Liver (tissue), 9 donors: Measurements from ENCODE around the gene PLK4. TPM values are rescaled to one million over a fixed set of nuclear protein-coding genes. Genes with fewer than 3 reads are reported as not detected.

ENCODE experiments used
- DNase-seq: peaks from one replicate; pipeline ENCODE4 v3.0.0-alpha.2; 2017; ENCODE audit warnings: low spot score
- H3K27ac ChIP-seq, 2 donors: one replicate each; pipeline ENCODE4 v1.7.0; 2013; ENCODE audit warnings: inconsistent platforms in 2 of 2, low read length in 2 of 2, control low read depth in 1 of 2, low read depth in 1 of 2, mild to moderate bottlenecking in 1 of 2
- H3K27me3 ChIP-seq, 4 donors: one replicate each; pipeline versions ENCODE4 v1.6.1 to v1.7.0; 2013; ENCODE audit warnings: low read length in 3 of 4, inconsistent platforms in 1 of 4, mild to moderate bottlenecking in 1 of 4, moderate library complexity in 1 of 4; ENCODE audit not compliant: control insufficient read depth in 4 of 4, insufficient read depth in 4 of 4
- H3K36me3 ChIP-seq, 4 donors: one replicate each; pipeline versions ENCODE4 v1.6.1 to v1.7.0; 2013; ENCODE audit warnings: low read length in 3 of 4, mild to moderate bottlenecking in 3 of 4, low read depth in 1 of 4, moderate library complexity in 1 of 4; ENCODE audit not compliant: control insufficient read depth in 4 of 4, insufficient read depth in 3 of 4
- H3K4me1 ChIP-seq, 4 donors: one replicate each; pipeline versions ENCODE4 v1.6.1 to v1.7.0; 2013; ENCODE audit warnings: low read length in 3 of 4, mild to moderate bottlenecking in 3 of 4, moderate library complexity in 1 of 4; ENCODE audit not compliant: control insufficient read depth in 4 of 4, insufficient read depth in 4 of 4
- H3K4me3 ChIP-seq, 3 donors: one replicate each; pipeline versions ENCODE4 v1.6.1 to v1.7.0; 2013; ENCODE audit warnings: low read length in 3 of 3, control low read depth in 1 of 3, low read depth in 1 of 3, mild to moderate bottlenecking in 1 of 3
- H3K9ac ChIP-seq, 2 donors: one replicate each; pipeline ENCODE4 v1.7.0; 2013; ENCODE audit warnings: low read length in 2 of 2, mild to moderate bottlenecking in 2 of 2, moderate library complexity in 2 of 2, control low read depth in 1 of 2, low read depth in 1 of 2
- H3K9me3 ChIP-seq, 4 donors: one replicate each; pipeline versions ENCODE4 v1.6.1 to v1.7.0; 2013; ENCODE audit warnings: low read length in 3 of 4; ENCODE audit not compliant: control insufficient read depth in 4 of 4
- FOXA1 ChIP-seq: IDR thresholded peaks from 2 replicates; pipeline ENCODE4 v1.6.1; 2016; ENCODE audit warnings: antibody characterized with exemption
- FOXA2 ChIP-seq: IDR thresholded peaks from 2 replicates; pipeline ENCODE4 v1.6.1; 2016; ENCODE audit warnings: antibody characterized with exemption
- HNF4A ChIP-seq, 2 donors: conservative IDR thresholded peaks; 2 replicates each; pipeline ENCODE4 v1.6.1; 2016; ENCODE audit warnings: antibody characterized with exemption in 2 of 2, mild to moderate bottlenecking in 2 of 2
- HNF4G ChIP-seq: IDR thresholded peaks from 2 replicates; pipeline ENCODE4 v1.6.1; 2016; ENCODE audit warnings: antibody characterized with exemption
- JUND ChIP-seq, 2 donors: IDR thresholded peaks; 2 replicates each; pipeline ENCODE4 v1.6.1; 2016; ENCODE audit warnings: antibody characterized with exemption in 2 of 2
- RAD21 ChIP-seq, 2 donors: IDR thresholded peaks; 2 replicates each; pipeline ENCODE4 v1.6.1; 2016; ENCODE audit warnings: antibody characterized with exemption in 2 of 2, mild to moderate bottlenecking in 2 of 2
- RXRA ChIP-seq, 2 donors: IDR thresholded peaks; 2 replicates each; pipeline ENCODE4 v1.6.1; 2017 to 2018; ENCODE audit warnings: antibody characterized with exemption in 2 of 2, mild to moderate bottlenecking in 1 of 2
- SP1 ChIP-seq: IDR thresholded peaks from 2 replicates; pipeline ENCODE4 v1.6.1; 2018; ENCODE audit warnings: antibody characterized with exemption, mild to moderate bottlenecking
- TAF1 ChIP-seq: conservative IDR thresholded peaks from 2 replicates; pipeline ENCODE4 v1.6.1; 2016; ENCODE audit warnings: antibody characterized with exemption, mild to moderate bottlenecking
- YY1 ChIP-seq: IDR thresholded peaks from 2 replicates; pipeline ENCODE4 v1.6.1; 2016; ENCODE audit warnings: antibody characterized with exemption, mild to moderate bottlenecking
- WGBS: extraction: QIAGEN DNeasy Blood & Tissue Kit; methylation state at CpG from one replicate; pipeline ENCODE4 v1.1.7; 2013; 5-methylcytosine and 5-hydroxymethylcytosine counted together
- polyA plus RNA-seq, 2 donors: library from polyadenylated mRNA; stranded (reverse) in 1 of 2; unstranded in 1 of 2; fragments of 200-250 nt in 1 of 2; fragments of >200 nt in 1 of 2; fragmentation: Nextera tagmentation in 1 of 2; extraction: Ambion mirVana in 1 of 2; gene quantifications; one replicate each; pipeline versions ENCODE4 v1.2.1 to v1.2.3, GENCODE V29; 2013 to 2015
- total RNA-seq, 2 donors: library from RNA; depleted of rRNA; stranded (reverse); fragments of >200 nt; gene quantifications; one replicate each; pipeline ENCODE4 v1.2.3, GENCODE V29; 2014
- TF ChIP-seq, protein P1 (sequence below): fragments of 150-350 bp; IDR thresholded peaks from 2 replicates; pipeline ENCODE4 v1.5.1; 2017; ENCODE audit warnings: improper control_type of control experiment, low read depth, low read length; ENCODE audit not compliant: missing input control
- TF ChIP-seq, protein P2 (sequence below): IDR thresholded peaks from 2 replicates; pipeline ENCODE4 v1.6.1; 2016; ENCODE audit warnings: antibody characterized with exemption
- TF ChIP-seq, protein P3 (sequence below): IDR thresholded peaks from 2 replicates; pipeline ENCODE4 v1.6.1; 2016; ENCODE audit warnings: antibody characterized with exemption
- TF ChIP-seq, protein P4 (sequence below): IDR thresholded peaks from 2 replicates; pipeline ENCODE4 v1.6.1; 2016; ENCODE audit warnings: antibody characterized with exemption, mild to moderate bottlenecking
- donor health status: healthy.
- donor health status: healthy.
- donor health status: healthy.
- donor health status: healthy.
- donor health status: healthy.

PLK4 gene
- total and polyA plus RNA-seq, 4 donors, result 0.42 to 28.9 (median 0.73) TPM

DNA sequence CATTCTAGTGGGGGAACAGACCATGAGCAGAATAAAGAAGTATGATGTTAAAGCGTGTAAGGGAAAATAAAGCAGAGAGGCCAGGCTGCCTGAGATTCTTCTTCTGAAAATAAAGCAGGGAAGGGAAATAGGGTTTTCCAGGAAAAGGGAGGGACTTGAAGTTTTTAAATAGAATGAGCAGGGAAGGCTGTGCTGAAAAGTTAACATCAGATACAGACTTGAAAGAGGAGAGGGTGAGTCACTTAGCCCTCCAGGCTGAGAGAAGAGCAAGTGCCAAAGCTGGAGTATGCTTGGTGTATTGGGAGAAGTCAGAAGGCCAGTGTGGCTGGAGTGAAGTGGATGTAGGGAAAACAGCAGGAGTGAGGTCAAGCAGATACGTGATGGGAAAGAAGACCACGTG is 10.0 kb upstream of the PLK4 start (continued):
- TF ChIP-seq, protein P1, sequence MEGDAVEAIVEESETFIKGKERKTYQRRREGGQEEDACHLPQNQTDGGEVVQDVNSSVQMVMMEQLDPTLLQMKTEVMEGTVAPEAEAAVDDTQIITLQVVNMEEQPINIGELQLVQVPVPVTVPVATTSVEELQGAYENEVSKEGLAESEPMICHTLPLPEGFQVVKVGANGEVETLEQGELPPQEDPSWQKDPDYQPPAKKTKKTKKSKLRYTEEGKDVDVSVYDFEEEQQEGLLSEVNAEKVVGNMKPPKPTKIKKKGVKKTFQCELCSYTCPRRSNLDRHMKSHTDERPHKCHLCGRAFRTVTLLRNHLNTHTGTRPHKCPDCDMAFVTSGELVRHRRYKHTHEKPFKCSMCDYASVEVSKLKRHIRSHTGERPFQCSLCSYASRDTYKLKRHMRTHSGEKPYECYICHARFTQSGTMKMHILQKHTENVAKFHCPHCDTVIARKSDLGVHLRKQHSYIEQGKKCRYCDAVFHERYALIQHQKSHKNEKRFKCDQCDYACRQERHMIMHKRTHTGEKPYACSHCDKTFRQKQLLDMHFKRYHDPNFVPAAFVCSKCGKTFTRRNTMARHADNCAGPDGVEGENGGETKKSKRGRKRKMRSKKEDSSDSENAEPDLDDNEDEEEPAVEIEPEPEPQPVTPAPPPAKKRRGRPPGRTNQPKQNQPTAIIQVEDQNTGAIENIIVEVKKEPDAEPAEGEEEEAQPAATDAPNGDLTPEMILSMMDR, result no peak
- TF ChIP-seq HNF4A (conservative IDR thresholded peaks at IDR 0.05) (no peak), TAF1 (no peak), FOXA1 (no peak), SP1 (no peak)
- TF ChIP-seq, protein P2, sequence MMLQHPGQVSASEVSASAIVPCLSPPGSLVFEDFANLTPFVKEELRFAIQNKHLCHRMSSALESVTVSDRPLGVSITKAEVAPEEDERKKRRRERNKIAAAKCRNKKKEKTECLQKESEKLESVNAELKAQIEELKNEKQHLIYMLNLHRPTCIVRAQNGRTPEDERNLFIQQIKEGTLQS, result no peak

DNA sequence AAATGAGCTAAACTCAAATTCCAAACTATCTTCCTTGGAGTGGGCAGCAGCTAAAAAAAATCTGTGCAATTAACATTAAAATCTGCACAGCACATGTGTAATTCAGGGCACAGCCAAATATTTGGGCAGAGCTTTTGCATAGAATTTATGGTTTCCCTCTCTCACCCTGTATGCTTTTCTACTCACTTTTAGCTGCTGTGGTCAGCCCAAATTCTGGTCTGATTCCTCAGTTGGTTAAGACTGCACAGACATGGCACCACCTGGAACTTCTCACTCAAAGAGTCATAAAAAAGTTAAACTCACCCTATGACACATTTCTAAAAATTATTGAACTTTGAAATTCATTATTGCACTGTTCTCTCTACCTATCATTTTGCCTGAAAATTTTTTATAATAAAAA is 4.9 kb upstream of the PLK4 start:
- no peaks in the 10 kb centered on the region for H3K27me3 ChIP-seq
- DNase-seq, result no peak
- no peak overlapping the region for H3K27ac ChIP-seq
- no peak overlapping the region for H3K4me3 ChIP-seq
- H3K9ac ChIP-seq, result no peak overlapping the region
- no peaks in the 10 kb centered on the region for H3K9me3 ChIP-seq
- TF ChIP-seq, protein P3, sequence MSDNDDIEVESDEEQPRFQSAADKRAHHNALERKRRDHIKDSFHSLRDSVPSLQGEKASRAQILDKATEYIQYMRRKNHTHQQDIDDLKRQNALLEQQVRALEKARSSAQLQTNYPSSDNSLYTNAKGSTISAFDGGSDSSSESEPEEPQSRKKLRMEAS, result no peak
- TF ChIP-seq YY1 (no peak), FOXA1 (no peak), HNF4G (no peak), JUND (IDR thresholded peaks at IDR 0.05) (no peak), RAD21 (IDR thresholded peaks at IDR 0.05) (no peak), SP1 (no peak)
- TF ChIP-seq, protein P4, sequence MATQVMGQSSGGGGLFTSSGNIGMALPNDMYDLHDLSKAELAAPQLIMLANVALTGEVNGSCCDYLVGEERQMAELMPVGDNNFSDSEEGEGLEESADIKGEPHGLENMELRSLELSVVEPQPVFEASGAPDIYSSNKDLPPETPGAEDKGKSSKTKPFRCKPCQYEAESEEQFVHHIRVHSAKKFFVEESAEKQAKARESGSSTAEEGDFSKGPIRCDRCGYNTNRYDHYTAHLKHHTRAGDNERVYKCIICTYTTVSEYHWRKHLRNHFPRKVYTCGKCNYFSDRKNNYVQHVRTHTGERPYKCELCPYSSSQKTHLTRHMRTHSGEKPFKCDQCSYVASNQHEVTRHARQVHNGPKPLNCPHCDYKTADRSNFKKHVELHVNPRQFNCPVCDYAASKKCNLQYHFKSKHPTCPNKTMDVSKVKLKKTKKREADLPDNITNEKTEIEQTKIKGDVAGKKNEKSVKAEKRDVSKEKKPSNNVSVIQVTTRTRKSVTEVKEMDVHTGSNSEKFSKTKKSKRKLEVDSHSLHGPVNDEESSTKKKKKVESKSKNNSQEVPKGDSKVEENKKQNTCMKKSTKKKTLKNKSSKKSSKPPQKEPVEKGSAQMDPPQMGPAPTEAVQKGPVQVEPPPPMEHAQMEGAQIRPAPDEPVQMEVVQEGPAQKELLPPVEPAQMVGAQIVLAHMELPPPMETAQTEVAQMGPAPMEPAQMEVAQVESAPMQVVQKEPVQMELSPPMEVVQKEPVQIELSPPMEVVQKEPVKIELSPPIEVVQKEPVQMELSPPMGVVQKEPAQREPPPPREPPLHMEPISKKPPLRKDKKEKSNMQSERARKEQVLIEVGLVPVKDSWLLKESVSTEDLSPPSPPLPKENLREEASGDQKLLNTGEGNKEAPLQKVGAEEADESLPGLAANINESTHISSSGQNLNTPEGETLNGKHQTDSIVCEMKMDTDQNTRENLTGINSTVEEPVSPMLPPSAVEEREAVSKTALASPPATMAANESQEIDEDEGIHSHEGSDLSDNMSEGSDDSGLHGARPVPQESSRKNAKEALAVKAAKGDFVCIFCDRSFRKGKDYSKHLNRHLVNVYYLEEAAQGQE, result no peak
- H3K36me3 ChIP-seq, result no peaks in the 10 kb centered on the region
- peaks cover 0 to 3% (median 0%) of the 10 kb centered on the region in 4 donors for H3K4me1 ChIP-seq

DNA sequence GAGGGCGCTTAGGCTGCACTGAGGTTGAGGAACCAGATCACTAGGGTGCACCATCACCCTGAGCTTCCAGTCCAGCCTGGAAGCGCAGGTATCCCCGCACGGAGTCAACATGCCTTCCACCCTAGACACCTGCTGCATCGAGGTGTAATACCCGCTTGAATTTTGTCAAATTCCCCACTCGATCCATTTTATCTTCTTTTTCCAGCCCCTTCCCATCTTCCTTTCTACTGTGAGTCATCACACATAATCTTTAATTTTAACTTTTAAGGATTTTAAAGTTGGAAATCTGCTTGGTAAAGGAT is 821 bp downstream of the PLK4 start:
- H3K4me1 ChIP-seq, result peaks cover 2 to 11% (median 7%) of the 10 kb centered on the region in 4 donors
- peak overlapping the region; percentile 79 to 86 (median 81) for H3K4me3 ChIP-seq
- 2% methylated on average over 7 of the region's 7 CpGs for WGBS
- no peak overlapping the region for H3K9ac ChIP-seq
- no peak overlapping the region for H3K27ac ChIP-seq
- TF ChIP-seq RAD21 (IDR thresholded peaks at IDR 0.05) (peak; percentile 18 to 41), SP1 (no peak)
- H3K9me3 ChIP-seq, result no peaks in the 10 kb centered on the region
- no peak for DNase-seq
- no peaks in the 10 kb centered on the region for H3K36me3 ChIP-seq
- no peaks in the 10 kb centered on the region for H3K27me3 ChIP-seq

DNA sequence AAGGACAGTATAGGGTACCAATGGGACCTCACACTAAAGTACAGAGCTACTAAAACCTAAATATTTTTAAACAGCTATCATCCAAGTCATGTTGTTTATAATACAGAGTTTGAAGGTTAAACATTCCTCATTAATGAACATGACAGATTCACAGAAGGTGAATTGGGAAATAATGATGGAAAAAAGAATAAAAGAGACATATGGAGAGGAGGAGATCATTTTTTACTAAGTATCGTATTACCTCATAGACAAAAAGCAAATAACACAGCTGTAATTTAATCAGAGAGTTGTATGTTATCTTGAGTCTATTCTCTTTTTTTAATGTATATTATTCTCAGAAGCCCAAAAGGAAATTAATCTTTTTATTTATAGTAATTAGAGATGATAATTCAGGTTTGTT is 7.9 kb downstream of the PLK4 start:
- H3K4me3 ChIP-seq, result no peak overlapping the region
- no peaks in the 10 kb centered on the region for H3K4me1 ChIP-seq
- no peaks in the 10 kb centered on the region for H3K36me3 ChIP-seq
- no peak overlapping the region for H3K27ac ChIP-seq
- no peak for DNase-seq
- no peak for TF ChIP-seq HNF4A (conservative IDR thresholded peaks at IDR 0.05)
- TF ChIP-seq, protein P3, result no peak
- no peak for TF ChIP-seq RXRA (IDR thresholded peaks at IDR 0.05)
- TF ChIP-seq YY1, result no peak
- no peak for TF ChIP-seq FOXA2
- TF ChIP-seq RAD21 (IDR thresholded peaks at IDR 0.05), result no peak
- TF ChIP-seq, protein P1, result no peak
- TF ChIP-seq, protein P2, result no peak
- no peaks in the 10 kb centered on the region for H3K27me3 ChIP-seq
- WGBS, result 95% methylated on average over 1 of the region's 1 CpG
- no peak overlapping the region for H3K9ac ChIP-seq
- H3K9me3 ChIP-seq, result no peaks in the 10 kb centered on the region
